Measurements from ENCODE around the gene SLFN13.

SLFN13 gene

DNA sequence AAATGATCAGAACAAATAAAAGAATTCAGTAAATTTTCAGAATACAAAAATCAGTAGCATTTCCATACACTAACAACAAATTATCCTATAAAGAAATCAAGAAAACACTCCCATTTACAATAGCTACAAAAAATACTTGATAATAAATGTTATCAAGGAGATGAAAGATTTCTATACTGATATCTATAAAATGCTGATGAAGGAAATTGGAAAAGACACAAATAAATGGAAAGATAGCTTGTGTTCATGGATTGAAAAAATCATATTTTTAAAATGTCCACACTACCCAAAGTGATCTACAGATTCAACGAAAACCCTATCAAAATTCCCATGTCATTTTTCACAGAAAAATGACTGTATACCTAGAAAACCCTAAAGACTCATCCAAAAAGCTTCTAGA is 34.3 kb downstream of the SLFN13 start:
- no peak overlapping the region for H3K9ac ChIP-seq (ENCODE audit: low read length)
- H3F3A ChIP-seq (ENCODE audit: insufficient read depth), result no peaks in the 10 kb centered on the region
- H3K9me2 ChIP-seq (replicated peaks; ENCODE audit: insufficient read depth, low read length), result no peaks in the 10 kb centered on the region; the same call in 1 of the 2 replicates
- H3K4me3 ChIP-seq (ENCODE audit: insufficient read depth, low read length, poor library complexity, severe bottlenecking), result no peak overlapping the region
- H3K36me3 ChIP-seq (ENCODE audit: low read length), result no peaks in the 10 kb centered on the region
- no peak overlapping the region for H3K27ac ChIP-seq (ENCODE audit: low read depth, low read length)
- no peaks in the 10 kb centered on the region for H3K27me3 ChIP-seq (ENCODE audit: low read length)
- no peaks in the 10 kb centered on the region for H4K20me1 ChIP-seq (ENCODE audit: low read depth, low read length)
- TF ChIP-seq, protein P1, sequence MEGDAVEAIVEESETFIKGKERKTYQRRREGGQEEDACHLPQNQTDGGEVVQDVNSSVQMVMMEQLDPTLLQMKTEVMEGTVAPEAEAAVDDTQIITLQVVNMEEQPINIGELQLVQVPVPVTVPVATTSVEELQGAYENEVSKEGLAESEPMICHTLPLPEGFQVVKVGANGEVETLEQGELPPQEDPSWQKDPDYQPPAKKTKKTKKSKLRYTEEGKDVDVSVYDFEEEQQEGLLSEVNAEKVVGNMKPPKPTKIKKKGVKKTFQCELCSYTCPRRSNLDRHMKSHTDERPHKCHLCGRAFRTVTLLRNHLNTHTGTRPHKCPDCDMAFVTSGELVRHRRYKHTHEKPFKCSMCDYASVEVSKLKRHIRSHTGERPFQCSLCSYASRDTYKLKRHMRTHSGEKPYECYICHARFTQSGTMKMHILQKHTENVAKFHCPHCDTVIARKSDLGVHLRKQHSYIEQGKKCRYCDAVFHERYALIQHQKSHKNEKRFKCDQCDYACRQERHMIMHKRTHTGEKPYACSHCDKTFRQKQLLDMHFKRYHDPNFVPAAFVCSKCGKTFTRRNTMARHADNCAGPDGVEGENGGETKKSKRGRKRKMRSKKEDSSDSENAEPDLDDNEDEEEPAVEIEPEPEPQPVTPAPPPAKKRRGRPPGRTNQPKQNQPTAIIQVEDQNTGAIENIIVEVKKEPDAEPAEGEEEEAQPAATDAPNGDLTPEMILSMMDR (IDR thresholded peaks at IDR 0.05; ENCODE audit: insufficient read depth, low read length, poor library complexity, severe bottlenecking), result no peak
- TF ChIP-seq EZH2phosphoT487 (conservative IDR thresholded peaks at IDR 0.05; ENCODE audit: low read length), result no peak
- no peaks in the 10 kb centered on the region for H3K79me2 ChIP-seq (ENCODE audit: insufficient read depth, low read length)
- no peaks in the 10 kb centered on the region for H3K9me3 ChIP-seq (ENCODE audit: insufficient read depth, low read length)
- H2AFZ ChIP-seq (ENCODE audit: low read depth, low read length, severe bottlenecking), result no peak overlapping the region
- H3K4me2 ChIP-seq (ENCODE audit: low read depth, low read length, poor library complexity, severe bottlenecking), result no peak overlapping the region

DNA sequence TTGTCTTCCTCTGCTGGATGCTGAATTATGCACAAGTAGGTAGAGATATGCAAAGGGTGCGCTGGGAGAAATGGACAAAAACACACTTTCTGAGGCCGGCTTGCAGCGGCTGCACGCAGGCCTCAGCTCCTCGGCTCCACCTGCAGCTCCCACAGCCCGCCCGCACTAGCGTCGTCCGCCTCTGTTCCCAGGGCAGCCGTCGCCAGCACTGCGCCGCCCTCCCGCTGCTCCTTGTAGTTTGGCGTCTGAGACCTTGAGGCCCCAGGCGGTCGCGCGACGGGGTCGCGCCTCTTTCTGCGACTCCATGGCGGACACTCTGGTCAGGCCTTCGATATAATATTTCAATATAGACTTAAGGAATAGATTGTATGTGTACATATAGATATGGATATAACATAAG is 41.0 kb downstream of the SLFN13 start:
- H2AFZ ChIP-seq (ENCODE audit: low read depth, low read length, severe bottlenecking), result no peak overlapping the region
- H3K36me3 ChIP-seq (ENCODE audit: low read length), result no peaks in the 10 kb centered on the region
- no peaks in the 10 kb centered on the region for H4K20me1 ChIP-seq (ENCODE audit: low read depth, low read length)
- H3K79me2 ChIP-seq (ENCODE audit: insufficient read depth, low read length), result no peaks in the 10 kb centered on the region
- H3K9ac ChIP-seq (ENCODE audit: low read length), result no peak overlapping the region
- no peak overlapping the region for H3K4me2 ChIP-seq (ENCODE audit: low read depth, low read length, poor library complexity, severe bottlenecking)
- no peaks in the 10 kb centered on the region for H3K9me3 ChIP-seq (ENCODE audit: insufficient read depth, low read length)
- no peaks in the 10 kb centered on the region for H3F3A ChIP-seq (ENCODE audit: insufficient read depth)
- H3K27ac ChIP-seq (ENCODE audit: low read depth, low read length), result no peak overlapping the region
- no peak overlapping the region for H3K4me3 ChIP-seq (ENCODE audit: insufficient read depth, low read length, poor library complexity, severe bottlenecking)
- no peaks in the 10 kb centered on the region for H3K9me2 ChIP-seq (replicated peaks; ENCODE audit: insufficient read depth, low read length)
- TF ChIP-seq, protein P1 (IDR thresholded peaks at IDR 0.05; ENCODE audit: insufficient read depth, low read length, poor library complexity, severe bottlenecking), result no peak
- TF ChIP-seq EZH2phosphoT487 (conservative IDR thresholded peaks at IDR 0.05; ENCODE audit: low read length), result no peak
- no peaks in the 10 kb centered on the region for H3K27me3 ChIP-seq (ENCODE audit: low read length)

DNA sequence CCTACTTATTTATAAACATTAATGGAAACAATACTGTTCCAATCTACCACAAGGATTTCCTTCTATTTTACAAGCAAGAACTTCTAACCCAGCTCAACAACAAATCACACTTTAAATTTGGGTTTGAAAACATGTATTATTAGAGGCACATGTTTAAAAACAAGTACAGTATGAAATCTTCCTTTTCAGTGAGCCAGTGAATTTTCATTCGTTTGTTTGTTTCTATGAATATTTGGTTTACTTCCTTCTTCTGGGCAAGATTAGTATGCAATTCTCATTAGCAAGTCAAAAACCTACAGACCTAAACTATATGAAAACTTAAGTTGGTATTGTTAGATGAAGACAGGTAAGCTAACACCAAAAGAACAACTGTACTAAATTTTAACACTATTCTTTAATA is 42.0 kb downstream of the SLFN13 start:
- Histone ChIP-seq H3K9me2 (replicated peaks; ENCODE audit: insufficient read depth, low read length) (no peaks in the 10 kb centered on the region), H4K20me1 (ENCODE audit: low read depth, low read length) (no peaks in the 10 kb centered on the region), H3K36me3 (ENCODE audit: low read length) (no peaks in the 10 kb centered on the region), H2AFZ (ENCODE audit: low read depth, low read length, severe bottlenecking) (no peak overlapping the region), H3K79me2 (ENCODE audit: insufficient read depth, low read length) (no peaks in the 10 kb centered on the region), H3K4me2 (ENCODE audit: low read depth, low read length, poor library complexity, severe bottlenecking) (no peak overlapping the region), H3K4me3 (ENCODE audit: insufficient read depth, low read length, poor library complexity, severe bottlenecking) (no peak overlapping the region), H3F3A (ENCODE audit: insufficient read depth) (no peaks in the 10 kb centered on the region), H3K9me3 (ENCODE audit: insufficient read depth, low read length) (no peaks in the 10 kb centered on the region), H3K9ac (ENCODE audit: low read length) (no peak overlapping the region), H3K27me3 (ENCODE audit: low read length) (no peaks in the 10 kb centered on the region), H3K27ac (ENCODE audit: low read depth, low read length) (no peak overlapping the region)
- TF ChIP-seq, protein P1 (IDR thresholded peaks at IDR 0.05; ENCODE audit: insufficient read depth, low read length, poor library complexity, severe bottlenecking), result no peak
- no peak for TF ChIP-seq EZH2phosphoT487 (conservative IDR thresholded peaks at IDR 0.05; ENCODE audit: low read length)

Data from SU-DHL-6 (cell line).